Osteocyte (in vitro differentiated cells): ENCODE data around the gene DLK2. TPM values are rescaled to one million over a fixed set of nuclear protein-coding genes. Genes with fewer than 3 reads are reported as not detected.
"Not testable (repeated sequence)": the region's sequence is repeated elsewhere in the genome, so short reads cannot be mapped to it uniquely, and the experiment has no call there.

ENCODE experiments used
- DNase-seq: peaks from one replicate; pipeline ENCODE4 v3.0.0; 2021; ENCODE audit warnings: mixed read lengths; ENCODE audit not compliant: unreplicated experiment; ENCODE audit errors: extremely low spot score
- H3K27ac Mint-ChIP-seq: one replicate; pipeline ENCODE4 v1.8.0; 2021; ENCODE audit warnings: mild to moderate bottlenecking, mixed read lengths; ENCODE audit not compliant: unreplicated experiment
- H3K27me3 Mint-ChIP-seq: one replicate; pipeline ENCODE4 v1.8.0; 2021; ENCODE audit warnings: mixed read lengths; ENCODE audit not compliant: unreplicated experiment
- H3K36me3 Mint-ChIP-seq: one replicate; pipeline ENCODE4 v1.8.0; 2021; ENCODE audit warnings: mixed read lengths; ENCODE audit not compliant: unreplicated experiment
- H3K4me1 Mint-ChIP-seq: one replicate; pipeline ENCODE4 v1.8.0; 2021; ENCODE audit warnings: mixed read lengths; ENCODE audit not compliant: unreplicated experiment
- H3K4me3 Mint-ChIP-seq: one replicate; pipeline ENCODE4 v1.8.0; 2021; ENCODE audit warnings: mild to moderate bottlenecking, moderate library complexity, mixed read lengths; ENCODE audit not compliant: unreplicated experiment
- H3K9me3 Mint-ChIP-seq: one replicate; pipeline ENCODE4 v1.8.0; 2021; ENCODE audit warnings: mixed read lengths; ENCODE audit not compliant: unreplicated experiment
- CTCF ChIP-seq: fragments of 200-600 bp; sonication (generic); IDR thresholded peaks from 2 replicates; pipeline ENCODE4 v1.5.0; 2021; ENCODE audit warnings: antibody characterized with exemption, mild to moderate bottlenecking, moderate library complexity
- long read RNA-seq: library from polyadenylated mRNA; unstranded; transcript quantifications from one replicate; pipeline ENCODE4 v2.0.0, GENCODE V29; 2021
- total RNA-seq: library from RNA; stranded (reverse); gene quantifications from 2 replicates; pipeline ENCODE4 v1.2.1, GENCODE V29; 2021

DLK2 gene
- total RNA-seq, result 0.43 TPM in 1 of 2 replicates, not detected in the other
- long read RNA-seq, result 0 reads

GRCh38 chr6:43455531-43456428 lies at the start of gene DLK2:
DLK2 (minus strand) TSS chr6:43455548; CDS start chr6:43454825, 723 bp downstream.
- peaks cover 29% of the 10 kb centered on the region for H3K27me3 Mint-ChIP-seq
- H3K36me3 Mint-ChIP-seq, result peaks cover 2% of the 10 kb centered on the region
- DNase-seq, result no peak
- peaks cover 19% of the 10 kb centered on the region for H3K4me1 Mint-ChIP-seq
- H3K27ac Mint-ChIP-seq, result no peak within 1 kb of the TSS
- H3K4me3 Mint-ChIP-seq, result peak within 1 kb of the TSS; percentile 84
- H3K9me3 Mint-ChIP-seq, result no peaks in the 10 kb centered on the region
- TF ChIP-seq CTCF, result no peak

- H3K27ac Mint-ChIP-seq, result no peak overlapping the region
- H3K4me3 Mint-ChIP-seq, result no peak overlapping the region
- H3K27me3 Mint-ChIP-seq, result no peaks in the 10 kb centered on the region
- TF ChIP-seq CTCF, result no peak
- H3K4me1 Mint-ChIP-seq, result no peaks in the 10 kb centered on the region
- no peak for DNase-seq
- H3K9me3 Mint-ChIP-seq, result no peaks in the 10 kb centered on the region
- peaks cover 39% of the 10 kb centered on the region for H3K36me3 Mint-ChIP-seq
Measured at GRCh38 chr6:43503443-43503842, 48.1 kb upstream of the DLK2 start.

GRCh38 chr6:43502666-43503065 lies 47.3 kb upstream of the DLK2 start:
- no peaks in the 10 kb centered on the region for H3K27me3 Mint-ChIP-seq
- no peak overlapping the region for H3K27ac Mint-ChIP-seq
- H3K4me3 Mint-ChIP-seq, result no peak overlapping the region
- peaks cover 2% of the 10 kb centered on the region for H3K4me1 Mint-ChIP-seq
- DNase-seq, result no peak
- no peaks in the 10 kb centered on the region for H3K9me3 Mint-ChIP-seq
- TF ChIP-seq CTCF, result no peak
- peaks cover 42% of the 10 kb centered on the region for H3K36me3 Mint-ChIP-seq

GRCh38 chr6:43500921-43501320 lies 45.6 kb upstream of the DLK2 start:
- DNase-seq, result no peak
- Mint-ChIP-seq H3K36me3 (peaks cover 42% of the 10 kb centered on the region), H3K4me1 (peaks cover 20% of the 10 kb centered on the region), H3K9me3 (no peaks in the 10 kb centered on the region), H3K27me3 (no peaks in the 10 kb centered on the region), H3K27ac (no peak overlapping the region), H3K4me3 (no peak overlapping the region)
- no peak for TF ChIP-seq CTCF

- Mint-ChIP-seq H3K9me3 (no peaks in the 10 kb centered on the region), H3K4me1 (peaks cover 34% of the 10 kb centered on the region), H3K27me3 (no peaks in the 10 kb centered on the region), H3K27ac (no peak overlapping the region), H3K4me3 (no peak overlapping the region), H3K36me3 (peaks cover 37% of the 10 kb centered on the region)
- TF ChIP-seq CTCF, result no peak
- DNase-seq, result no peak
Measured at GRCh38 chr6:43499028-43499815, 43.9 kb upstream of the DLK2 start.

GRCh38 chr6:43498291-43498690 lies 42.9 kb upstream of the DLK2 start:
- H3K27me3 Mint-ChIP-seq, DNase-seq, H3K9me3 Mint-ChIP-seq, H3K27ac Mint-ChIP-seq, H3K4me3 Mint-ChIP-seq: not testable (repeated sequence)
- Mint-ChIP-seq H3K4me1 (peaks cover 35% of the 10 kb centered on the region), H3K36me3 (peaks cover 32% of the 10 kb centered on the region)
